Kidney (tissue), 14 donors: Measurements from ENCODE around the gene PROS1. TPM values are rescaled to one million over a fixed set of nuclear protein-coding genes. Genes with fewer than 3 reads are reported as not detected.

Experiments
- DNase-seq, 5 donors: peaks; one replicate each; pipeline ENCODE4 v3.0.0-alpha.2; 2013 to 2020
- FAIRE-seq: peaks from 2 replicates; lab custom pipeline; 2012; peaks lifted over from hg19 to GRCh38; lab: Jason Lieb, UNC
- H3K27ac ChIP-seq, 2 donors: one replicate each; pipeline ENCODE4 v1.7.0; 2013; ENCODE audit warnings: low read depth in 2 of 2, low read length in 2 of 2, inconsistent platforms in 1 of 2
- H3K27me3 ChIP-seq: one replicate; pipeline ENCODE4 v1.7.1; 2013; ENCODE audit warnings: low read length, inconsistent platforms; ENCODE audit not compliant: control insufficient read depth, insufficient read depth
- H3K36me3 ChIP-seq, 3 donors: one replicate each; pipeline versions ENCODE4 v1.7.0 to v1.7.1; 2013; ENCODE audit warnings: low read length in 3 of 3, control low read depth in 1 of 3, inconsistent platforms in 1 of 3; ENCODE audit not compliant: insufficient read depth in 3 of 3, control insufficient read depth in 2 of 3
- H3K4me1 ChIP-seq, 3 donors: one replicate each; pipeline versions ENCODE4 v1.7.0 to v1.7.1; 2013; ENCODE audit warnings: low read length in 3 of 3, inconsistent platforms in 1 of 3, low read depth in 1 of 3; ENCODE audit not compliant: control insufficient read depth in 2 of 3, insufficient read depth in 2 of 3
- H3K4me3 ChIP-seq, 3 donors: one replicate each; pipeline versions ENCODE4 v1.7.0 to v1.8.1; 2013; ENCODE audit warnings: low read length in 3 of 3, control low read depth in 1 of 3, inconsistent platforms in 1 of 3
- H3K9ac ChIP-seq, 3 donors: one replicate each; pipeline versions ENCODE4 v1.7.0 to v1.7.1; 2013; ENCODE audit warnings: low read length in 3 of 3, control low read depth in 1 of 3, inconsistent platforms in 1 of 3
- H3K9me3 ChIP-seq, 3 donors: one replicate each; pipeline versions ENCODE4 v1.7.0 to v1.7.1; 2013; ENCODE audit warnings: low read length in 3 of 3, control low read depth in 1 of 3, inconsistent platforms in 1 of 3; ENCODE audit not compliant: control insufficient read depth in 2 of 3, insufficient read depth in 1 of 3
- intact Hi-C: fragments of 100-400 bp; cut with DNase I; formaldehyde crosslinking; loops from one replicate; pipeline ENCODE4 v1.11.1; 2022
- polyA plus RNA-seq: library from polyadenylated mRNA; stranded (reverse); fragments of 350-450 nt; fragmentation: Illumina TruSeq; extraction: RNeasy Lipid Tissue Mini Kit (QIAGEN cat#74804); gene quantifications from one replicate; pipeline ENCODE4 v1.2.3, GENCODE V29; 2014; ENCODE audit warnings: low read depth, low replicate concordance; ENCODE audit not compliant: insufficient read depth
- total RNA-seq: library from RNA; stranded (reverse); fragmentation: NEBNext Ultra II Directional; extraction: Animal tissue kit (Norgen Biotek cat#: 25700); gene quantifications from one replicate; pipeline ENCODE4 v1.2.1, GENCODE V29; 2021
- TF ChIP-seq, protein P1 (sequence below): IDR thresholded peaks from 3 replicates; pipeline ENCODE4 v1.5.1; 2012; ENCODE audit warnings: mild to moderate bottlenecking, moderate library complexity, borderline replicate concordance; ENCODE audit not compliant: insufficient read depth; ENCODE audit errors: extremely low read depth
- donor health status: control.
- donor health status: control.
- donor health status: control.
- donor health status: control.
- donor health status: control.
- donor health status: DM: yes; HTN: yes; CAD: no.
- donor health status: Normal renal cell carcinoma (clear cell type).

The PROS1 gene
- total and polyA plus RNA-seq, 2 donors from 2014 or later: 30.0 to 56.2 TPM

DNA sequence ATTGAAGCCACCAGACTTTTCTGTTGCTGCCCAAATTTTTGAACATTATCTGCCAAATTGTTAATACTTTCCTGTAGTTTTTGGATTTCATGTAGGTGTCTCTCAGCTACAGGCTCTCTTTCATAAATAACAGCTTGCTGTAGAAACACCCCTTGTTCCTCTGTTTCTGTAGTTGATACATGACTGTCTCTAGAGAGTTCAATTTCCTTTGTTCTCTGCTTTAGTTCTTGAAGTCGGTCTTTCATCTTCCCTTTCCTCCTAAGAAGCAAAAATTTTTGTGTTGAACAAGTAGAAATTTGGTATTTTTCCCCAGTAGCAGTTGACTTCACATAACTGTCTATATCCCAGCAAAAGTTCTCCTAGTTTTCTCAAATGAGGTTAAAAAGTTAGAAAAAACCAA is 41.3 kb upstream of the PROS1 start:
- no peak overlapping the region for H3K27ac ChIP-seq
- no peaks in the 10 kb centered on the region for H3K4me1 ChIP-seq
- H3K9me3 ChIP-seq: no peaks in the 10 kb centered on the region
- no peaks in the 10 kb centered on the region for H3K36me3 ChIP-seq
- H3K4me3 ChIP-seq: no peak overlapping the region
- TF ChIP-seq, protein P1, sequence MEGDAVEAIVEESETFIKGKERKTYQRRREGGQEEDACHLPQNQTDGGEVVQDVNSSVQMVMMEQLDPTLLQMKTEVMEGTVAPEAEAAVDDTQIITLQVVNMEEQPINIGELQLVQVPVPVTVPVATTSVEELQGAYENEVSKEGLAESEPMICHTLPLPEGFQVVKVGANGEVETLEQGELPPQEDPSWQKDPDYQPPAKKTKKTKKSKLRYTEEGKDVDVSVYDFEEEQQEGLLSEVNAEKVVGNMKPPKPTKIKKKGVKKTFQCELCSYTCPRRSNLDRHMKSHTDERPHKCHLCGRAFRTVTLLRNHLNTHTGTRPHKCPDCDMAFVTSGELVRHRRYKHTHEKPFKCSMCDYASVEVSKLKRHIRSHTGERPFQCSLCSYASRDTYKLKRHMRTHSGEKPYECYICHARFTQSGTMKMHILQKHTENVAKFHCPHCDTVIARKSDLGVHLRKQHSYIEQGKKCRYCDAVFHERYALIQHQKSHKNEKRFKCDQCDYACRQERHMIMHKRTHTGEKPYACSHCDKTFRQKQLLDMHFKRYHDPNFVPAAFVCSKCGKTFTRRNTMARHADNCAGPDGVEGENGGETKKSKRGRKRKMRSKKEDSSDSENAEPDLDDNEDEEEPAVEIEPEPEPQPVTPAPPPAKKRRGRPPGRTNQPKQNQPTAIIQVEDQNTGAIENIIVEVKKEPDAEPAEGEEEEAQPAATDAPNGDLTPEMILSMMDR: no peak
- FAIRE-seq (no peak), DNase-seq (no peak)
- H3K27me3 ChIP-seq: no peaks in the 10 kb centered on the region
- no peak overlapping the region for H3K9ac ChIP-seq
- intact Hi-C loops: no loop called here

DNA sequence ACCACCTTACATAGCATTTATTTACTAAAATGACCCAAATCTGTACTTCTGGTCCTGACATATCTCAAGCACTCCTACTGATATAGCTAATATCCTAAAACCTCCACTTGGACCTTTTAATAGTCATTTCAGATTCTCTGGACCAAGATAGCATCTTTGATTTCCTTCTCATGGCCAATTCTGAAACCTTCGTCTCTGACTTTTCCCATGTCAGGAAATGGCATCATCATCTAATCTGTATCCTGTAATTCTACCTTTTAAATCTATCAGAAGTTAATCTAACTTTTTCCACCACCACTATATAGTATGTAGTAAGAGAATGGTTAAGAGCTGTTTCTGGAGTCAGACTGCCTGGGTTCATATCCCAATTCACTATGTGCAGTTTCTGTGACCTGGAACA is 38.5 kb upstream of the PROS1 start:
- no peak for FAIRE-seq
- intact Hi-C loops: no loop called here
- Histone ChIP-seq H3K36me3 (no peaks in the 10 kb centered on the region), H3K9ac (no peak overlapping the region), H3K27ac (no peak overlapping the region), H3K27me3 (no peaks in the 10 kb centered on the region), H3K4me3 (no peak overlapping the region), H3K9me3 (no peaks in the 10 kb centered on the region), H3K4me1 (no peaks in the 10 kb centered on the region)
- TF ChIP-seq, protein P1: no peak
- no peak for DNase-seq

DNA sequence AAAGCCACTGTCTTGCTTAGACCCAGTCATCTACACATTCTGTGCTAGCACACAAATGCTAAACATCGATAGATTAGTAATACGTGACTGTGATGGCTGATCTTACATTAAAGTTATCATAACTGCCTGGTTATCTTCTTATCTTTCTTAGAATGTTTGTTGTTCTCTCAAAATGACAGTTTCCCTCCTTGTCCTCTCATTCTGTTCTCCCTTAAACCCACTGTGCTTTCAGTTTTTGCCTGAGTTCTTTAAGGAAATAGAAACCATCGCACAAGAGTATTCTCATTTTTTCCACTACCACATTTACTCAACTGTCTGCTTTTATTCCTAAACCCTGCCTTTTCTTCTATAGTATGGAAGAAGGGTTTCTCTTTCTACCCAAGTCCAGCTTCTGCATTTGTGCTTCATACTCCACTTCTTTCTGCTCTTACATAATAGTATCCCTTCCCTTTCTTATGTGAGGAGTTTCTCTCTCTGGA is 37.6 kb upstream of the PROS1 start:
- TF ChIP-seq, protein P1: no peak
- H3K27me3 ChIP-seq: no peaks in the 10 kb centered on the region
- no peak for DNase-seq
- no peak overlapping the region for H3K27ac ChIP-seq
- intact Hi-C loops: no loop called here
- H3K9me3 ChIP-seq: no peaks in the 10 kb centered on the region
- H3K4me1 ChIP-seq: no peaks in the 10 kb centered on the region
- H3K36me3 ChIP-seq: no peaks in the 10 kb centered on the region
- no peak for FAIRE-seq
- no peak overlapping the region for H3K9ac ChIP-seq
- H3K4me3 ChIP-seq: no peak overlapping the region

DNA sequence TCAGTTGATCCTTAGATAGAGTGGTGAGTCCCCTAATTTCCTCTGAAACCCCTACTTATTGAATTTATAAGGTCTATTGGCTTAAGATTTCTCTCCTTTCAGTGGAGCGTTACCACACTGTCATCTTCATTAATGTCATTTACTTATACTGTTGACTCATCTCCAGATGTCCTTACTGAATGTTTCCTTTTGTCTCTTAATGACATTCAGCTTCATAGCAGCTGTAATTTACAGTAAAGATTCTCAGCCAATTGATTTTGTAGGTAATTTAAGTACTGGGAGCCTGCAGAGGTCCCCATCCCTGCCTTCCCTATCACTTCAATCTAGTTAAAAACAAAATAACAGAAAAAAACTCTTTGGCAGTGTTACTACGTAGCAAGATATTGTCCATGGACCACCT is 35.9 kb upstream of the PROS1 start:
- no peak for DNase-seq
- Histone ChIP-seq H3K9ac (no peak overlapping the region), H3K9me3 (no peaks in the 10 kb centered on the region), H3K27me3 (no peaks in the 10 kb centered on the region), H3K4me1 (no peaks in the 10 kb centered on the region), H3K36me3 (no peaks in the 10 kb centered on the region), H3K27ac (no peak overlapping the region), H3K4me3 (no peak overlapping the region)
- no peak for FAIRE-seq
- TF ChIP-seq, protein P1: no peak
- intact Hi-C loops: no loop called here
